Measurements from ENCODE around the gene DYNC1H1.

The DYNC1H1 gene

DNA sequence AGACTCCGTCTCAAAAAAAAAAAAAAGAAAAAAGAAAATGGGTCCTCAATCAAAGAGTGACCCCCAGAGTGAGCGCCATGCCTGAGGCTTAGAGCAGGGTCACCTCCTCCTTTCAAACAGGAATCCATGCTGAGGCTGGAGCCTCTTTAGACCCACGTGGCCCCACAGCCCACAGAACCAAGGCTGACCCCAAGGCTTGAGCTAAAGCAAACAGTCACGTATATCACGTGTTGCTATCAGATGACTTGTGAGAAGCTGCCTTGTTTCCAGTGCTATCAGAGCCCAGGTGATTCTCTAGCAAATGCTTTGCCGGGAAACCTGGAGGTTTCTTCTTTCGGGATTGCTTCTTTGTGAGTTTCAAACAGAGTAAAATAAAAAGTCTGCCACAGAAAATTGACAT lies 31.7 kb upstream of the DYNC1H1 start:
- H3K9me3 ChIP-seq (ENCODE audit: severe bottlenecking) = no peaks in the 10 kb centered on the region
- H3K4me1 ChIP-seq (ENCODE audit: insufficient read depth, poor library complexity, severe bottlenecking) = no peaks in the 10 kb centered on the region
- no peak for DNase-seq (ENCODE audit: low spot score)
- no peak for TF ChIP-seq CTCF (IDR thresholded peaks at IDR 0.05; ENCODE audit: poor library complexity, severe bottlenecking)
- H3K27me3 ChIP-seq (ENCODE audit: insufficient read depth, poor library complexity, severe bottlenecking) = no peaks in the 10 kb centered on the region
- ATAC-seq (ENCODE audit: low read depth) = no peak
- no peak overlapping the region for H3K4me3 ChIP-seq (ENCODE audit: severe bottlenecking)
- 0 out of 2 replicates have a peak, but pooled peaks cover under 1% of the 10 kb centered on the region for H3K36me3 ChIP-seq (ENCODE audit: low read depth)
- H3K27ac ChIP-seq (ENCODE audit: poor library complexity, severe bottlenecking) = no peak overlapping the region

DNA sequence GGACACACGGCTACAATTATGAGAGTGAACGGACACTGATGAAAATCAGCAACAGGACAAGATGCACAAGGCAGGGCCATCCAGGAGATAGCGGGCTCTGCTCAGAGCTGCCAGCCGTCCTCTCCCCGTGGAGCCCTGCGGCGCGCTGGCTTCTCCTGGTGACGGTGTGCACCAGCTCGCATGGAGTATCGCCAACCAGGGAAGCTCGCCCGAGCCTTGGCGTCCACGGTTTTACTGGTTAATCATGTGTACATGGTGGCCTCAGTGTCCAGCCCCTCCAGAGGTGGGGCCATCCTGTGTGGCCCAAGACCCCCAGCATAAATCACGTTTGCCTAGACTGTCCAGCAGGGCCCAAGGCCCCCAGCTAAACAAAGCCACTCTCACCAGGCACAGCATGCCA lies 31.2 kb upstream of the DYNC1H1 start:
- no peak for TF ChIP-seq CTCF (IDR thresholded peaks at IDR 0.05; ENCODE audit: poor library complexity, severe bottlenecking)
- DNase-seq (ENCODE audit: low spot score) (no peak), ATAC-seq (ENCODE audit: low read depth) (0 out of 3 replicates have a peak, but pooled peaks have one; percentile 6)
- no peaks in the 10 kb centered on the region for H3K4me1 ChIP-seq (ENCODE audit: insufficient read depth, poor library complexity, severe bottlenecking)
- H3K27me3 ChIP-seq (ENCODE audit: insufficient read depth, poor library complexity, severe bottlenecking) = no peaks in the 10 kb centered on the region
- H3K36me3 ChIP-seq (ENCODE audit: low read depth) = no peaks in the 10 kb centered on the region
- no peak overlapping the region for H3K4me3 ChIP-seq (ENCODE audit: severe bottlenecking)
- no peak overlapping the region for H3K27ac ChIP-seq (ENCODE audit: poor library complexity, severe bottlenecking)
- H3K9me3 ChIP-seq (ENCODE audit: severe bottlenecking) = no peaks in the 10 kb centered on the region

GRCh38 chr14:101934601-101935150 lies 29.7 kb upstream of the DYNC1H1 start:
- DNase-seq (ENCODE audit: low spot score) (no peak), ATAC-seq (ENCODE audit: low read depth) (no peak)
- no peaks in the 10 kb centered on the region for H3K36me3 ChIP-seq (ENCODE audit: low read depth)
- no peaks in the 10 kb centered on the region for H3K27me3 ChIP-seq (ENCODE audit: insufficient read depth, poor library complexity, severe bottlenecking)
- no peaks in the 10 kb centered on the region for H3K9me3 ChIP-seq (ENCODE audit: severe bottlenecking)
- H3K27ac ChIP-seq (ENCODE audit: poor library complexity, severe bottlenecking) = no peak overlapping the region
- TF ChIP-seq CTCF (IDR thresholded peaks at IDR 0.05; ENCODE audit: poor library complexity, severe bottlenecking) = no peak
- no peak overlapping the region for H3K4me3 ChIP-seq (ENCODE audit: severe bottlenecking)
- no peaks in the 10 kb centered on the region for H3K4me1 ChIP-seq (ENCODE audit: insufficient read depth, poor library complexity, severe bottlenecking)

- TF ChIP-seq CTCF (IDR thresholded peaks at IDR 0.05; ENCODE audit: poor library complexity, severe bottlenecking) = no peak
- ATAC-seq (ENCODE audit: low read depth) = no peak
Observed at GRCh38 chr14:101937926-101938767, 26.2 kb upstream of the DYNC1H1 start.

More at GRCh38 chr14:101937926-101938767, 26.2 kb upstream of the DYNC1H1 start:
- H3K36me3 ChIP-seq (ENCODE audit: low read depth) = no peaks in the 10 kb centered on the region
- H3K4me1 ChIP-seq (ENCODE audit: insufficient read depth, poor library complexity, severe bottlenecking) = no peaks in the 10 kb centered on the region
- H3K27ac ChIP-seq (ENCODE audit: poor library complexity, severe bottlenecking) = no peak overlapping the region
- no peaks in the 10 kb centered on the region for H3K9me3 ChIP-seq (ENCODE audit: severe bottlenecking)
- H3K27me3 ChIP-seq (ENCODE audit: insufficient read depth, poor library complexity, severe bottlenecking) = no peaks in the 10 kb centered on the region
- H3K4me3 ChIP-seq (ENCODE audit: severe bottlenecking) = no peak overlapping the region
- DNase-seq (ENCODE audit: low spot score) = no peak

Measured in RWPE2 (cell line).